Measurements from ENCODE around the gene CSTB.
"Not testable (repeated sequence)": the region's sequence is repeated elsewhere in the genome, so short reads cannot be mapped to it uniquely, and the experiment has no call there.

The CSTB gene

GRCh38 chr21:43775795-43776430 is at the start of gene CSTB:
Gene CSTB (minus strand): TSS chr21:43776308. CDS start chr21:43776269, 39 bp downstream.
- peak; percentile 84 for DNase-seq (ENCODE audit: low spot score)

- no peak for DNase-seq (ENCODE audit: low spot score)
These were observed 49.3 kb upstream of the CSTB start for GRCh38 chr21:43825242-43825935.

- no peak for DNase-seq (ENCODE audit: low spot score)
These were observed 48.5 kb upstream of the CSTB start for GRCh38 chr21:43824333-43825241.

GRCh38 chr21:43822741-43823140 is 46.6 kb upstream of the CSTB start:
- DNase-seq (ENCODE audit: low spot score) = not testable (repeated sequence)

GRCh38 chr21:43822166-43822565 is 46.1 kb upstream of the CSTB start:
- DNase-seq (ENCODE audit: low spot score) = not testable (repeated sequence)

- DNase-seq (ENCODE audit: low spot score) = no peak
These were observed 44.4 kb upstream of the CSTB start for GRCh38 chr21:43820466-43820865.

GRCh38 chr21:43819511-43820405 is 43.6 kb upstream of the CSTB start:
- DNase-seq (ENCODE audit: low spot score) = no peak

- DNase-seq (ENCODE audit: low spot score) = no peak
These were observed 42.6 kb upstream of the CSTB start for GRCh38 chr21:43818685-43819084.

GRCh38 chr21:43817157-43818086 is 41.3 kb upstream of the CSTB start:
- no peak for DNase-seq (ENCODE audit: low spot score)

- no peak for DNase-seq (ENCODE audit: low spot score)
These were observed 40.5 kb upstream of the CSTB start for GRCh38 chr21:43816611-43817071.

- no peak for DNase-seq (ENCODE audit: low spot score)
These were observed 39.9 kb upstream of the CSTB start for GRCh38 chr21:43815991-43816390.

- no peak for DNase-seq (ENCODE audit: low spot score)
These were observed 39.1 kb upstream of the CSTB start for GRCh38 chr21:43815107-43815613.

GRCh38 chr21:43814215-43815106 is 38.4 kb upstream of the CSTB start:
- no peak for DNase-seq (ENCODE audit: low spot score)

GRCh38 chr21:43813656-43813980 is 37.5 kb upstream of the CSTB start:
- DNase-seq (ENCODE audit: low spot score) = no peak

GRCh38 chr21:43812957-43813655 is 37.0 kb upstream of the CSTB start:
- DNase-seq (ENCODE audit: low spot score) = no peak

- DNase-seq (ENCODE audit: low spot score) = no peak
These were observed 36.2 kb upstream of the CSTB start for GRCh38 chr21:43812139-43812821.

GRCh38 chr21:43811262-43812105 is 35.4 kb upstream of the CSTB start:
- DNase-seq (ENCODE audit: low spot score) = no peak
